GM12892 (cell line): ENCODE measurements around the gene H6PD.

Experiments
- POLR2A ChIP-seq: IDR thresholded peaks from 2 replicates; pipeline ENCODE4 v1.6.1; 2011; ENCODE audit warnings: low read depth, low read length, control low read depth
- POLR2AphosphoS5 ChIP-seq: IDR thresholded peaks from 2 replicates; pipeline ENCODE4 v1.6.1; 2011; ENCODE audit warnings: low read depth, low read length, control low read depth
- TAF1 ChIP-seq: IDR thresholded peaks from 2 replicates; pipeline ENCODE4 v1.6.1; 2011; ENCODE audit warnings: low read depth, mild to moderate bottlenecking, control low read depth, low read length, borderline replicate concordance

- TF ChIP-seq POLR2A, result no peak
- no peak for TF ChIP-seq POLR2AphosphoS5
- no peak for TF ChIP-seq TAF1
Measured at GRCh38 chr1:9250411-9251381, 16.1 kb downstream of the H6PD start.
